SU-DHL-6 (cell line): ENCODE results near the gene COX14.

Experiments used
- H2AFZ ChIP-seq: fragments of 200-600 bp; sonication (generic); 2 replicates; pipeline ENCODE4 v1.6.1; 2014; ENCODE audit warnings: low read depth, mild to moderate bottlenecking, moderate library complexity, mixed read lengths, antibody characterized with exemption, low read length; ENCODE audit not compliant: severe bottlenecking
- H3F3A ChIP-seq: fragments of 200-600 bp; shearing (Covaris generic); 2 replicates; pipeline ENCODE4 v1.6.0; 2016; ENCODE audit warnings: antibody characterized with exemption, mild to moderate bottlenecking; ENCODE audit not compliant: insufficient read depth
- H3K27ac ChIP-seq: fragments of 200-600 bp; sonication (generic); 2 replicates; pipeline ENCODE4 v1.5.1; 2016; ENCODE audit warnings: low read depth, mild to moderate bottlenecking, low read length, moderate library complexity, mixed read lengths
- H3K27me3 ChIP-seq: fragments of 200-600 bp; sonication (generic), shearing (Covaris generic); 2 replicates; pipeline ENCODE4 v1.6.0; 2014; ENCODE audit warnings: mild to moderate bottlenecking, low read length
- H3K36me3 ChIP-seq: fragments of 200-600 bp; sonication (generic); 2 replicates; pipeline ENCODE4 v1.6.1; 2014; ENCODE audit warnings: mild to moderate bottlenecking, low read length, mixed read lengths
- H3K4me2 ChIP-seq: fragments of 300-600, 200-600 bp; shearing (Covaris generic), sonication (generic); 2 replicates; pipeline ENCODE4 v1.6.0; 2014; ENCODE audit warnings: low read length, low read depth, mild to moderate bottlenecking; ENCODE audit not compliant: poor library complexity, severe bottlenecking
- H3K4me3 ChIP-seq: fragments of 200-600 bp; sonication (generic); 2 replicates; pipeline ENCODE4 v1.5.1; 2014; ENCODE audit warnings: antibody characterized with exemption, low read length, mild to moderate bottlenecking, mixed read lengths; ENCODE audit not compliant: insufficient read depth, poor library complexity, severe bottlenecking
- H3K79me2 ChIP-seq: fragments of 200-600 bp; sonication (generic); 2 replicates; pipeline ENCODE4 v1.6.1; 2014; ENCODE audit warnings: mild to moderate bottlenecking, low read length, moderate library complexity; ENCODE audit not compliant: insufficient read depth
- H3K9ac ChIP-seq: fragments of 200-600 bp; sonication (generic); 2 replicates; pipeline ENCODE4 v1.7.0; 2014; ENCODE audit warnings: mild to moderate bottlenecking, low read length
- H3K9me2 ChIP-seq: fragments of 200-600 bp; sonication (generic); replicated peaks from 2 replicates; pipeline ENCODE4 v1.6.1; 2014; ENCODE audit warnings: low read length; ENCODE audit not compliant: insufficient read depth
- H3K9me3 ChIP-seq: fragments of 200-600 bp; sonication (generic); 2 replicates; pipeline ENCODE4 v1.6.1; 2014; ENCODE audit warnings: low read length, mixed read lengths; ENCODE audit not compliant: insufficient read depth
- H4K20me1 ChIP-seq: fragments of 200-600 bp; sonication (generic); 2 replicates; pipeline ENCODE4 v1.6.1; 2014; ENCODE audit warnings: low read depth, mild to moderate bottlenecking, antibody characterized with exemption, low read length, moderate library complexity, mixed read lengths
- EZH2phosphoT487 ChIP-seq: fragments of 200-600 bp; sonication (generic), shearing (Covaris generic); conservative IDR thresholded peaks from 2 replicates; pipeline ENCODE4 v1.6.1; 2018; ENCODE audit warnings: mild to moderate bottlenecking, antibody characterized with exemption, low read length, moderate library complexity, mixed read lengths
- TF ChIP-seq, protein P1 (sequence below): fragments of 200-600 bp; sonication (generic); IDR thresholded peaks from one replicate; pipeline ENCODE4 v1.5.1; 2017; ENCODE audit warnings: antibody characterized with exemption, mild to moderate bottlenecking, low read length, moderate library complexity; ENCODE audit not compliant: insufficient read depth, poor library complexity, severe bottlenecking

COX14 gene

DNA sequence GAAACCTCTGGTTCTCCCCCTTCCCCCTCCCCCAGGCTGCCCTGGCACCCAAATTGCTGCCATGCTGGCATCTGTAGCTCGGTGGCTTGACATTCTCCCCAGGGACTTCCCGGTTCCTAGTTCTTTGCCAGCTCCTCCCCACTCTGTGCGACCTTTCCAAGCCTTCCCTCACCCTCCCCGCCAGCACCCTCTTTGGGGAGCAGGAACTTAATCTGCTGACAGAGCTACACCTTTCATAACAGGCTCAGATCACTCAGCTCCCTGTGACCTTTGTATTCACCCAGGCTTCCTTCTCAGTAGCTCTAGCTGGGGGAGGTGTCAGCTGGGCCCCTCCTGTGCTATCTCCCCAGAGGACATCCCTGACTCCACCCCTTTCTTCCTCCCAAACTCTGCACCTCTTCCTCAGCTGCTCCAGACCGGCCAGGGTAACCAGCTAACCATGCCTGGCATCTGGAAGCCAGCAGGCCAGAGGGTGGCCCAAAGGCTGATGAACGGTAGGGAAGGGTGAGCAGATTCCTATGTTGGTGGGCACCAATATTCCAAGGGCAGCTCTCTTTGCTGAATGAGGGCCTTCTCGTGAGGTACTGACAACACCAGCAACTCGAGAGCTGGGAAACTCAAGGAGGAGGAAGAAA, 1.8 kb upstream of the COX14 start:
- TF ChIP-seq, protein P1, sequence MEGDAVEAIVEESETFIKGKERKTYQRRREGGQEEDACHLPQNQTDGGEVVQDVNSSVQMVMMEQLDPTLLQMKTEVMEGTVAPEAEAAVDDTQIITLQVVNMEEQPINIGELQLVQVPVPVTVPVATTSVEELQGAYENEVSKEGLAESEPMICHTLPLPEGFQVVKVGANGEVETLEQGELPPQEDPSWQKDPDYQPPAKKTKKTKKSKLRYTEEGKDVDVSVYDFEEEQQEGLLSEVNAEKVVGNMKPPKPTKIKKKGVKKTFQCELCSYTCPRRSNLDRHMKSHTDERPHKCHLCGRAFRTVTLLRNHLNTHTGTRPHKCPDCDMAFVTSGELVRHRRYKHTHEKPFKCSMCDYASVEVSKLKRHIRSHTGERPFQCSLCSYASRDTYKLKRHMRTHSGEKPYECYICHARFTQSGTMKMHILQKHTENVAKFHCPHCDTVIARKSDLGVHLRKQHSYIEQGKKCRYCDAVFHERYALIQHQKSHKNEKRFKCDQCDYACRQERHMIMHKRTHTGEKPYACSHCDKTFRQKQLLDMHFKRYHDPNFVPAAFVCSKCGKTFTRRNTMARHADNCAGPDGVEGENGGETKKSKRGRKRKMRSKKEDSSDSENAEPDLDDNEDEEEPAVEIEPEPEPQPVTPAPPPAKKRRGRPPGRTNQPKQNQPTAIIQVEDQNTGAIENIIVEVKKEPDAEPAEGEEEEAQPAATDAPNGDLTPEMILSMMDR, result no peak
- no peak for TF ChIP-seq EZH2phosphoT487
- peak overlapping the region; percentile 44; the same call in 1 of the 2 replicates for H3K9ac ChIP-seq
- H3K79me2 ChIP-seq, result peaks cover 27% of the 10 kb centered on the region
- H2AFZ ChIP-seq, result peak overlapping the region; percentile 95
- no peaks in the 10 kb centered on the region for H3F3A ChIP-seq
- no peaks in the 10 kb centered on the region for H4K20me1 ChIP-seq
- H3K9me3 ChIP-seq, result no peaks in the 10 kb centered on the region
- no peaks in the 10 kb centered on the region for H3K27me3 ChIP-seq
- H3K4me2 ChIP-seq, result no peak overlapping the region
- no peaks in the 10 kb centered on the region for H3K9me2 ChIP-seq
- no peak overlapping the region for H3K27ac ChIP-seq
- no peak overlapping the region for H3K4me3 ChIP-seq
- H3K36me3 ChIP-seq, result no peaks in the 10 kb centered on the region

DNA sequence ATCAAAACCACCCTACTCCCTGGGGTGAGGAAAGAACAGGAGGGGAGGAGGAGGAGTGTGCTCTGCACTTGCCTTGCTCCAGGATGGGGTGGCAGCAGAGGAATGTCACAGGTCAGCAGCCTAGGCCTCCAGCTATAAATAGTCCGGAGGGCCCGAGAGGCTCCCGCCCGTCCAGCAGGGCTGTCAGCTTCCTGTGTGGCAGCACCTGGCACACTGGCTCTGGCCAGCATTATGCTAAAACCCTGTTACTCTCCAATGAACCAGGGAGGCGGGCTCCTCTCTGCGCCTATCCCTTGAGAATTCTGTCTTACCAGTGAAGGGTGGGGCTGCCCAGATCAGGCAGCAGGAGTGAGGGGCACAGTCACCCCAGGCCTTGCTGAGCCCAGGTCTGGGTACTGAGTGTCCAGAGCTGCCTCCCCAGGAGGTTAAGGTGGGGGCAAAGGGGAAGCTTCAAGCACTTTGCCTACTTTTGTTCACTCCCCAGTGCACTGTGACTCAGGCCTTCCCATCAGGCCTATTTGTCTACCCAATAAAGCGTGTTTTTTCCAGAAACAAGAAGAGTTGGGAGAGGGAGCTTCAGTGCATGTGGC, 1.2 kb upstream of the COX14 start:
- peak overlapping the region; percentile 44 for H3K9ac ChIP-seq
- peak overlapping the region; percentile 46 for H3K4me3 ChIP-seq
- no peaks in the 10 kb centered on the region for H3K27me3 ChIP-seq
- peaks cover 34% of the 10 kb centered on the region for H3K79me2 ChIP-seq
- no peaks in the 10 kb centered on the region for H3K36me3 ChIP-seq
- H3K27ac ChIP-seq, result no peak overlapping the region
- H3K4me2 ChIP-seq, result peak overlapping the region; percentile 63
- H3K9me2 ChIP-seq, result no peaks in the 10 kb centered on the region
- H3F3A ChIP-seq, result no peaks in the 10 kb centered on the region
- no peak for TF ChIP-seq EZH2phosphoT487
- TF ChIP-seq, protein P1, result no peak
- no peaks in the 10 kb centered on the region for H4K20me1 ChIP-seq
- H3K9me3 ChIP-seq, result no peaks in the 10 kb centered on the region
- H2AFZ ChIP-seq, result peak overlapping the region; percentile 95

DNA sequence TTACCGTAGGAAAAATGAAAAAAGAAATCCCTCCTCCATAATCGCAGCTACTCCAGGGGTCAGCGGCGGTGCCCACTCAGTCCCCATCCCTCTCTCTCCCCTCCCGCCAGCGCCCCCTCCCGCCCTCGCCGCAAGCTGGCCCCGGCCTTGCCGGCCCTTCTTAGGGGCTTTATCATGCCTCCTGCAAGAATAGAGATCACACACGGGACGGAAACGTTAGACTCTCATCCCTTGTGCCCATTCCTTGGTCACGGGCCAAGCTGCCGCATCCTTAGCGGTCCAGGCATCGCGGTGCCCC, 692 bp upstream of the COX14 start:
- TF ChIP-seq, protein P1, result peak; percentile 99
- TF ChIP-seq EZH2phosphoT487, result no peak
- H4K20me1 ChIP-seq, result no peaks in the 10 kb centered on the region
- H2AFZ ChIP-seq, result peak overlapping the region; percentile 95
- H3K9ac ChIP-seq, result peak overlapping the region; percentile 44
- H3K9me2 ChIP-seq, result no peaks in the 10 kb centered on the region
- H3F3A ChIP-seq, result no peaks in the 10 kb centered on the region
- H3K9me3 ChIP-seq, result no peaks in the 10 kb centered on the region
- no peaks in the 10 kb centered on the region for H3K27me3 ChIP-seq
- H3K4me3 ChIP-seq, result peak overlapping the region; percentile 46
- no peak overlapping the region for H3K27ac ChIP-seq
- peaks cover 38% of the 10 kb centered on the region for H3K79me2 ChIP-seq
- H3K36me3 ChIP-seq, result no peaks in the 10 kb centered on the region
- peak overlapping the region; percentile 63 for H3K4me2 ChIP-seq
